ENCODE measurements around the gene NRXN3.

The NRXN3 gene

GRCh38 chr14:78840898-78841297 is 670.7 kb downstream of the NRXN3 start:
- Histone ChIP-seq H3K79me2 (ENCODE audit: insufficient read depth, low read length) (no peaks in the 10 kb centered on the region), H3K4me1 (ENCODE audit: insufficient read depth, low read length, severe bottlenecking) (no peaks in the 10 kb centered on the region), H3K27me3 (ENCODE audit: insufficient read depth, low read length) (no peaks in the 10 kb centered on the region), H3K9me3 (ENCODE audit: low read length) (no peaks in the 10 kb centered on the region), H3K4me2 (ENCODE audit: low read length) (no peak overlapping the region), H2AFZ (ENCODE audit: low read length) (no peak overlapping the region), H3K36me3 (ENCODE audit: insufficient read depth, low read length) (no peaks in the 10 kb centered on the region), H3K4me3 (ENCODE audit: low read depth, low read length, poor library complexity, severe bottlenecking) (no peak overlapping the region), H3F3A (ENCODE audit: insufficient read depth, low read length) (no peaks in the 10 kb centered on the region), H3K9ac (ENCODE audit: low read length) (no peak overlapping the region), H4K20me1 (ENCODE audit: insufficient read depth, low read length) (no peaks in the 10 kb centered on the region), H3K27ac (ENCODE audit: low read depth, low read length, poor library complexity, severe bottlenecking) (no peak overlapping the region), H3K9me2 (ENCODE audit: low read depth, low read length) (no peaks in the 10 kb centered on the region)
- no peak for TF ChIP-seq CTCF (IDR thresholded peaks at IDR 0.05; ENCODE audit: low read length)
- no peak for TF ChIP-seq EZH2 (IDR thresholded peaks at IDR 0.05; ENCODE audit: borderline replicate concordance, low read length)

- TF ChIP-seq CTCF (IDR thresholded peaks at IDR 0.05; ENCODE audit: low read length), result no peak
- no peak for TF ChIP-seq EZH2 (IDR thresholded peaks at IDR 0.05; ENCODE audit: borderline replicate concordance, low read length)
- no peaks in the 10 kb centered on the region for H3K36me3 ChIP-seq (ENCODE audit: insufficient read depth, low read length)
- H3K79me2 ChIP-seq (ENCODE audit: insufficient read depth, low read length), result no peaks in the 10 kb centered on the region
- no peaks in the 10 kb centered on the region for H3K9me2 ChIP-seq (ENCODE audit: low read depth, low read length)
- no peak overlapping the region for H3K4me3 ChIP-seq (ENCODE audit: low read depth, low read length, poor library complexity, severe bottlenecking)
- no peaks in the 10 kb centered on the region for H3F3A ChIP-seq (ENCODE audit: insufficient read depth, low read length)
- no peaks in the 10 kb centered on the region for H3K9me3 ChIP-seq (ENCODE audit: low read length)
- H4K20me1 ChIP-seq (ENCODE audit: insufficient read depth, low read length), result no peaks in the 10 kb centered on the region
- no peak overlapping the region for H3K27ac ChIP-seq (ENCODE audit: low read depth, low read length, poor library complexity, severe bottlenecking)
- no peaks in the 10 kb centered on the region for H3K4me1 ChIP-seq (ENCODE audit: insufficient read depth, low read length, severe bottlenecking)
- no peaks in the 10 kb centered on the region for H3K27me3 ChIP-seq (ENCODE audit: insufficient read depth, low read length)
- H3K9ac ChIP-seq (ENCODE audit: low read length), result no peak overlapping the region
- H2AFZ ChIP-seq (ENCODE audit: low read length), result no peak overlapping the region
- H3K4me2 ChIP-seq (ENCODE audit: low read length), result no peak overlapping the region
These were observed 677.6 kb downstream of the NRXN3 start for GRCh38 chr14:78847801-78848200.

GRCh38 chr14:78848234-78848820 is 678.2 kb downstream of the NRXN3 start:
- Histone ChIP-seq H3F3A (ENCODE audit: insufficient read depth, low read length) (no peaks in the 10 kb centered on the region), H3K4me2 (ENCODE audit: low read length) (no peak overlapping the region), H3K9me3 (ENCODE audit: low read length) (no peaks in the 10 kb centered on the region), H3K4me1 (ENCODE audit: insufficient read depth, low read length, severe bottlenecking) (no peaks in the 10 kb centered on the region), H3K27me3 (ENCODE audit: insufficient read depth, low read length) (no peaks in the 10 kb centered on the region), H3K4me3 (ENCODE audit: low read depth, low read length, poor library complexity, severe bottlenecking) (no peak overlapping the region), H2AFZ (ENCODE audit: low read length) (no peak overlapping the region), H3K27ac (ENCODE audit: low read depth, low read length, poor library complexity, severe bottlenecking) (no peak overlapping the region), H3K79me2 (ENCODE audit: insufficient read depth, low read length) (no peaks in the 10 kb centered on the region), H3K36me3 (ENCODE audit: insufficient read depth, low read length) (no peaks in the 10 kb centered on the region), H3K9ac (ENCODE audit: low read length) (no peak overlapping the region), H3K9me2 (ENCODE audit: low read depth, low read length) (no peaks in the 10 kb centered on the region), H4K20me1 (ENCODE audit: insufficient read depth, low read length) (no peaks in the 10 kb centered on the region)
- TF ChIP-seq EZH2 (IDR thresholded peaks at IDR 0.05; ENCODE audit: borderline replicate concordance, low read length) (no peak), CTCF (IDR thresholded peaks at IDR 0.05; ENCODE audit: low read length) (peak; percentile 82)

Data from OCI-LY1 (cell line).